Rectal smooth muscle tissue (tissue), 1 donor: Measurements from ENCODE around the gene PTPN2.
A peak's percentile ranks its signal among the peaks of the same experiment; 100 is the strongest.

ENCODE experiments used
- H3K27ac ChIP-seq: one replicate; pipeline ENCODE4 v1.7.0; 2013; ENCODE audit warnings: low read depth, low read length, inconsistent platforms
- H3K27me3 ChIP-seq: one replicate; pipeline ENCODE4 v1.7.0; 2013; ENCODE audit warnings: low read length; ENCODE audit not compliant: control insufficient read depth, insufficient read depth
- H3K36me3 ChIP-seq: one replicate; pipeline ENCODE4 v1.7.0; 2013; ENCODE audit warnings: low read length; ENCODE audit not compliant: control insufficient read depth, insufficient read depth
- H3K4me1 ChIP-seq: one replicate; pipeline ENCODE4 v1.7.0; 2013; ENCODE audit warnings: low read length; ENCODE audit not compliant: control insufficient read depth, insufficient read depth
- H3K4me3 ChIP-seq: one replicate; pipeline ENCODE4 v1.7.0; 2013; ENCODE audit warnings: low read length
- H3K9ac ChIP-seq: one replicate; pipeline ENCODE4 v1.7.0; 2013; ENCODE audit warnings: low read length

Gene PTPN2

DNA sequence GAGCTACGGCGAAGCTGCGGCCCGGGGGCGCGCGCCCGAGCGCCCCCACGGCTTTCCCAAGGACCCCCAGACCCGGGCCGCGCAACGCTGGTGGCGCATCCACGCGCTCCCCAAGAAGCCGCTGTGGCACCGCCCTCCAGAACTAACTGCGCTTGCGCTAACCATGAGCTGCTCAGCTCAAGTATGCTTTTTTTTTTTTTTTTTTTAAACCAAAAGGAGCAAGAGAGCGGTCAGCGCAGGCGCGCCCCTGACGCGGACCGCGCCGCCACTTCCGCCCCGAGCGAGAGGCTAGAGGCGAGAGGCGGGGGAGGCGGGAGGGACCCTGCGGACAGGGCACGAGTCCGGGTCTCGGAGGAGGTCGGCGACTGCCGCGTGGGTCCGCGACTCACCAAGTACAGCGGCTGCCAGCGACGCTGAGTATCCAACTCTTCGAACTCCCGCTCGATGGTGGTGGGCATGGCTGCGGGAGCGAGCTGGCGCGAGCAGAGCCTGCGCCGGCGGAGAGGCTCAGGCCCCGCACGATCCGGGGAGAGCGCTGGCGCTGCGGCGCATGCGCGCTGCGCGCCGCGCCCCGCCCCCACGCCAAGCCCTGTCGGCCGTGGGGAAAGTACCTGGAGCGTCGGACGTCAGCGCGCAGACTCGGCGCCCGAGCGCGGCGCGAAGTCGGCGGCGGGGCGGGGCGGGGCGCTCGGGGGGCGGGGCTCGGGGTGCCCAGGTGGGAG lies at the start of gene PTPN2:
TSS of gene PTPN2 (minus strand) at position 554 of the 722 bp plus-strand sequence. CDS start at position 458, 96 bp downstream.
- Histone ChIP-seq H3K4me3 (peak within 1 kb of the TSS; percentile 90), H3K4me1 (peaks cover 8% of the 10 kb centered on the region), H3K27ac (peak within 1 kb of the TSS; percentile 100)

DNA sequence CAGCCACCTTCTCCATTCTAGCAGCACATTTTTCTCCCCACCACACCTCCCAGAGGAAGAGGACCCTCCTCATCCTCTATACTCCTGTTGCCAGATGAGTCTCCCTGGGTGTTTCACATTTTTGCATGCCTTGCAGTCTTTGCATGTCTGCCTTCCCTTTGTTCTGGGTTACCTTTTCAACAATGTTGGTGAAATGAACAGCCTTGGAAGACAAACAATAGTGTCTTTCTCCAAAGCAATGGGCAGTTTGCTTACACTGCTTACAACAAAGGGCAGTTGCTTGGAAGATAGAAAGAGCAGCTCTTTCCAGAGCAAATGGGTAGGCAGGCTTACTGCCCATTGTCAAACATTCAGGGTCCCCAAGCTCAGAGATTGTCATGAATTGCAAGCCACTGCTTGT lies 49.3 kb upstream of the PTPN2 start:
- H3K27me3 ChIP-seq, result no peaks in the 10 kb centered on the region
- H3K9ac ChIP-seq, result no peak overlapping the region
- H3K4me3 ChIP-seq, result no peak overlapping the region
- H3K27ac ChIP-seq, result no peak overlapping the region
- H3K36me3 ChIP-seq, result no peaks in the 10 kb centered on the region
- no peaks in the 10 kb centered on the region for H3K4me1 ChIP-seq

More for the DNA sequence above, at the start of gene PTPN2:
- H3K9ac ChIP-seq, result peak within 1 kb of the TSS; percentile 86
- no peaks in the 10 kb centered on the region for H3K27me3 ChIP-seq
- no peaks in the 10 kb centered on the region for H3K36me3 ChIP-seq

DNA sequence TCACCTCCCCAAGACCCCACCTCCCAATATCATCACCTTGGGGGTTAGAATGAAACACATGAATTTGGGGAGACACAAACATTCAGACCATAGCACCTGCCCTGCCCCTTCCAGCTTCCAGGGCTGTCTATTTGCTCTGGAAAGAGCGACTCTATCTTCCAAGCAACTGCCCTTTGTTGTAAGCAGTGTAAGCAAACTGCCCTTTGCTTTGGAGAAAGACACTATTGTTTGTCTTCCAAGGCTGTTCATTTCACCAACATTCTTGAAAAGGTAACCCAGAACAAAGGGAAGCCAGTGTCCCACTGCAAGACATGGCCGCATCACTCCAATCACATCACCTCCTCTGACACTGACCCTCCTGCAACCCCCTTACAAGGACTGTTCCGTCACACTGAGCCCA lies 46.9 kb upstream of the PTPN2 start:
- no peak overlapping the region for H3K4me3 ChIP-seq
- H3K27ac ChIP-seq, result no peak overlapping the region
- H3K27me3 ChIP-seq, result no peaks in the 10 kb centered on the region
- H3K4me1 ChIP-seq, result no peaks in the 10 kb centered on the region
- H3K36me3 ChIP-seq, result no peaks in the 10 kb centered on the region
- no peak overlapping the region for H3K9ac ChIP-seq

DNA sequence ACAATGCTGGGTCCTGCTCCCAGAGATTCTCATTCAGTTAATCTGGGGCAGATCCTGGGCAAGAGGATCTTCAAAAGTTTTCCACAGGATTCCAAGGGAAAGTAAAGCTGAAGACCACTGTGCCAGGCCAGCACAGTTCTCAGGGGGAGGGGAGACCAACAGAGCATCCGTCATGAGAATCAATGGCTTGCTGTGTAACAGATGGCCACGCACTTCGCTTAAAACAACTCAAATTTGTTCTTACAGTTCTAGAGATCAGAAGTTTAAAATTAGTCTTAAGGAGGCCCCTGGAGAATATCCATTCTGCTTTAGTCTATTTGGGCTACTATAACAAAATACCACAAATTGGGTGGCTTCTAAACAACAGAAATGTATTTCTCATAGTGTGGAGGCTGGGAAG lies 46.3 kb upstream of the PTPN2 start:
- no peak overlapping the region for H3K27ac ChIP-seq
- H3K9ac ChIP-seq, result no peak overlapping the region

DNA sequence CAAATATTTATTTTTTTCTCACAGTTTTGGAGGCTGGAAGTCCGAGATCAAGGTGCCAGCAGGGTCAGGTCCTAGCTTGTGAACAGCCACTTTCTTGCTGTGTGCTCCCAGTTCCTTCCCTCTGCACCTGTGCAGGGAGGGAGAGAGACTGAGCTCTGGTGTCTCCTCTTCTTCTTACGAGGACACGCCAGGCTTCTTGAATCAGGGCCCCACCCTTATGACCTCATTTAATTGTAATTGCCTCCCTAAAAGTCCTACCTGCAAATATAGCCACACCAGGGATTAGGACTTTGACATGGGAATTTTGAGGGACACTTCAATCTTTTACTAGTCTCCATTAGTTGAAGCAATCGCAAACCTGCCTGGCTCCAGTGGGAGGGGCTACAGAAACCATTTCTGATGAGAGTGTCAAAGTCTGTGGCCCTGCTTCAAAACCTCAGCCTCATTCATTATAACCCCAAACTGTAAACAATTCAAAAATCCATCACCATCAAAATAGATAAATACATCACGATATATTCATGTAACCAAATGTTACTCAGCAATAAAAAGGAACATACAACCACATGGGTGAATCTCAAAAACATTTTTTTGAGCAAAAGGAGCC lies 45.5 kb upstream of the PTPN2 start:
- Histone ChIP-seq H3K27me3 (no peaks in the 10 kb centered on the region), H3K36me3 (no peaks in the 10 kb centered on the region), H3K27ac (no peak overlapping the region), H3K9ac (no peak overlapping the region), H3K4me3 (no peak overlapping the region), H3K4me1 (no peaks in the 10 kb centered on the region)

More for the DNA sequence above, 46.3 kb upstream of the PTPN2 start:
- no peaks in the 10 kb centered on the region for H3K27me3 ChIP-seq
- no peaks in the 10 kb centered on the region for H3K4me1 ChIP-seq
- no peak overlapping the region for H3K4me3 ChIP-seq
- H3K36me3 ChIP-seq, result no peaks in the 10 kb centered on the region

DNA sequence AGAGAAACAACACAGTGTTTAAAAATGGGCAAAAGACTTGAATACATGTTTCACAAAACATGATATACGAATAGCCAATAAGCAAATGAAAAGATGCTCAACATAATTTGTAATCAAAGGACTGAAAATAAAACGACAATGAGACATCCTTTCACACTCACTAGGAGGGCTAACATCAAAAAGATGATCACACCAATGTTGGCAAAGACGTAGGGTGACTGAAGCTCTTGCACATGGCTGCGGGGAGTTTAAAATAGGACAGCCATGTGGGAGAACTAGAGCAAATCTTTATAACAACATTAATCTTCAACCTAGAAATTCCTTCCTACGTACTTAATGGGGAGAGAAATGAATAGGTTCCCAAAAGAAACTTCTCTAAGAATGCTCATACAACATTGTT lies 44.6 kb upstream of the PTPN2 start:
- Histone ChIP-seq H3K27me3 (no peaks in the 10 kb centered on the region), H3K4me1 (no peaks in the 10 kb centered on the region), H3K9ac (no peak overlapping the region), H3K4me3 (no peak overlapping the region), H3K27ac (no peak overlapping the region), H3K36me3 (no peaks in the 10 kb centered on the region)

DNA sequence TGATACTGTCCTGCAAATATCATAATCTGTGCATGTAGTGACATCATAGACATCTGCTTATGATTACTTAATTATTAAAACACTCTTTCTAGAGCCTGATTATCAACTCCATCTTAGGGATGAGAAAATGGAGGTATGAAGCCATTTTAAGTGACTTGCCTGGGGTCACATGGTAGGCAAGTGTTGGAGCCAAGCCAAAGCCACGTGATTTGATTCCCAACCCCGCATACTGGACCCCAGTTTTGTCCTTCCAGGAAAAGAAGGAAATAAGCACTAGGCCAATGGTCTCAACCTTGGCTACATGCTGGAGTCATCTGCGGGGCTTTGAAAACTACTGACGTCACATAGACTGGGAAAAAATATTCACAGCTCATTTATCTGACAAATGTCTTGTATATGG lies 44.2 kb upstream of the PTPN2 start:
- Histone ChIP-seq H3K4me1 (no peaks in the 10 kb centered on the region), H3K36me3 (no peaks in the 10 kb centered on the region), H3K4me3 (no peak overlapping the region), H3K9ac (no peak overlapping the region), H3K27me3 (no peaks in the 10 kb centered on the region), H3K27ac (no peak overlapping the region)

DNA sequence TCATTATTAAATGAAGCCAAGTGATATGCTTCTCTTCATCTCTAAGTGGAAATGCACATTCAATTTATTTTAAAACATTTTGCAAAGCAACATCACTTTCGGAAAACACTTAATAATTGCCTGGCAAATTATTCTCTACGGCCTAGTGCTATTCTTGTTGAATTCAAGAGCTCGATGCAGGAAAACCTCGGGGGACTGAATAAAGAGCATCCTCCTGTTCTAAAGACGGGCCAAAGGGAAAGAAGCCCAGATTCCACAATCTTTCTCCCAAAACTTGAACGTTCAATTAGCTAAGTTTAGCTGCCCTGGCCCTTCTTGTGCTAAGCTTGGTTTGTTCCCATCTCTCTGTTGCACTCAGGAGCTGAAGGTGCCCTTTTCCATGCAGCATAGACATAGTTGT lies 40.6 kb upstream of the PTPN2 start:
- no peaks in the 10 kb centered on the region for H3K4me1 ChIP-seq
- no peak overlapping the region for H3K4me3 ChIP-seq
- no peaks in the 10 kb centered on the region for H3K36me3 ChIP-seq
- H3K9ac ChIP-seq, result no peak overlapping the region
- no peak overlapping the region for H3K27ac ChIP-seq
- no peaks in the 10 kb centered on the region for H3K27me3 ChIP-seq

DNA sequence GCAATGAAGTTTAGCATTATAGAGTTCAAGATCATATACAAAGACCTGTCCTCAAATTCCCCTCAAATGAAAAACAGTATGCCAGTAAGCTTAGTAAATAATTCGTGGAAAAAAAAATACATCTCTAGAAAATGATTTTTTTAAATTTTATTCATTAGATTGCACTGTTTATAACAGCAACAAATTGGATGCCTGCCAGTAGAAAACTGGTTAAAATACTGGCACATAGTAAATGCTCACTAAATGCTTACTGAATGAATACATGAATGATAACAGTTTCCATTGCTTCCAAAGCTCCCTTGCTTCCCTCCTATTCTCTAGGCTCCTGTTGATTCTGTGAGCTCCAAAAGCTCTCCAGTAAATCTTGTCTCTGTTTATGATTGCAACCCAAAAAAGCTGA lies 38.2 kb upstream of the PTPN2 start:
- no peak overlapping the region for H3K4me3 ChIP-seq
- no peaks in the 10 kb centered on the region for H3K4me1 ChIP-seq
- no peak overlapping the region for H3K9ac ChIP-seq
- H3K27ac ChIP-seq, result no peak overlapping the region
- no peaks in the 10 kb centered on the region for H3K27me3 ChIP-seq
- H3K36me3 ChIP-seq, result no peaks in the 10 kb centered on the region

DNA sequence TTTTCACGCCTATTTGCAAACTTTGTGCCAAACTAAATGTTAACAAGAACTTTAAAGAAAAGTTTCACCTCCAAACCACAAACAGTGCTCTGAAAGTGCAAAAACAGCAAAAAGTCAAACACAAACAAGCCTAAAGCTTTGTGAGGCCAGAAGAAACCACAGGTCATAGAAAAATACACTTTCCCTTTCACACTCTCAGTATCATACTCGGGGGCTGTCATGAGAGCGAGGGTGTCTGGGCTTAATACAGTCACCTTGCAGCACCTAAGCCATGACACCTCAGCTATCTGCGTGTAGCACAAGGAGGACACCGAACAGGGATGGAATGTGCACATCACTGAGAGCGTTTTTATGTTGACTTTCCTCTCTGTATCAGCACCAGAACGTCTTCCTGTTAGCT lies 37.1 kb upstream of the PTPN2 start:
- Histone ChIP-seq H3K27me3 (no peaks in the 10 kb centered on the region), H3K27ac (no peak overlapping the region), H3K4me3 (no peak overlapping the region), H3K4me1 (no peaks in the 10 kb centered on the region), H3K36me3 (no peaks in the 10 kb centered on the region), H3K9ac (no peak overlapping the region)

DNA sequence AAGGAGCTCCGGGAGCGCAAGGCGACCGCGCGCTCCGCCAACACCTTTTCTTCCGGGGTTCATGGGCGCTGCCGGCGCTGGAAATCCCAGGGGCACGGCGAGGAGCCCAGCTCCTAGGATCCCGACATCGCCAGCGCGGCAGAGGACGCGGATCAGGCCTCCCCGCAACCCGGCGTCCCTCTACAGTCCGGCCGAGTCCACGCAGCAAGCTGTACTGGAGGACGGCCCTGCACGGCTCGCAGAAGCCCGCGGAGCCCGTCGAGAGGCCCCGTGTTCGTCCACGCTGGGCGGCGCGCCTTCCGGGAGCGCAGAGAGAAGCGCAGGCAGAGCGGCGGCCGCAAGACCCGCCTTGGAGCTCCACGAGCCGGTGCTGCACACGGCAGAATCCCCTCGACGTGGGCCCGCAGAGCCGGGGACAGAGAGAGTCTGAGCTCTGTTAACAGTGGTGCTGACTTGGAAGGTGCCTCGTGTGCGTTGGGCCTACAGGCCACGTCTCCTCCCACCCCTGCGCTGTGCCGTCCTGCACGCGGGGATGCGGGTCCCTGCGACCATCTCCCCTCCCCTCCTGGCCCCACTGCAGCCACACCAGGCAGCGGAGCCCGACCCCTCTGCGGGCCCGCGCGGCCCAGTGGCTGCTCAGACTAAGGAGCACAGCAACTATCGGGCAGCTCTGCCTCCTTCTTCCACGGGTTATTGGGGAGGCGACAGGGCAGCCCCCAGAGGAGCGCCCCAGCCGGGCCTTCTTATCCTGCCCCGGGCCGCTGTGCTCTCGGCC lies 28.1 kb upstream of the PTPN2 start:
- H3K9ac ChIP-seq, result no peak overlapping the region
- no peak overlapping the region for H3K4me3 ChIP-seq
- no peaks in the 10 kb centered on the region for H3K27me3 ChIP-seq

DNA sequence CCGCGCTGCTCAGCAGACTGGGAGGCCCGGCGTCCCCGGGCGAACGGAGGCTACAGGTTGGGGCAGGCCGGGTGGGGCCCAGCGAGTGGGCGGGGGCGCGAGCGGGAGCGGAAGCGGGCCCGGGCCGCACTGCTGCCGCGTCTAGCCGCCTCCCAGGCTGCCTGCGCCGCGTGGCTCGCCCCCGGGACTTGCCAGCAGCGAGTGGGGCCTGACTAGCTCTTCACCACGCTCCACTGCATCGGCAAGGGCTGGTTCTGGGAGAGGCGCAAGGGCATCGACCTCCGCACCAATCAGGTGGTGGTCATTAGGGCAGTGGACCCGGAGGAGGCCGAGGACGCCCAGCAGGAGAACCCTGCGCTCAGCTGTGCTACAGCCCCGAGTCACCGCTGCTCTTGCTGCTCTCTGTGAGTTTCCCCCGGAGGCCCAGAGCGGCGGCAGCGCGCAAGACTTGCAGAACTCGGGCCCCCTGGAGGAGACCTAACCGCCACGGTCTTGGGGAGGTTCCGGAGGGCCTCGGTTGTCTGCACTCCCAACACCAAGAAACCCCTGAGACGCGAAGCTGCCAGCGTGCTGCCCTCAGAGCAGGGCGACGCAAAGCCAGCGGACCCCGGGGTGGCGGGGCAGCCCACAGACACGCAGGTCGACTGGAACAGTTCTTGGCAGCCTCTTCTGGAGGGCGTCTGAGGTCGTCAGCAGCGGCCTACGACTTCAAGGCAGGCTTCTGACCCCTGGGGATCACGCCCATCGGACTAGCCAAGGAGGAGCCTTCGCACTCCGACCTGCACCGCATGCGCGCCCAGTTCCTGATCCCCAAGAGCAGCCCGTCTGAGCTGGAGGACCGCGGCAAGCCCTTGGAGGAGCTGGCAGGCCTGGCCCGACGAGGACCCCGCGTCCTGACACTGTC lies 27.2 kb upstream of the PTPN2 start:
- Histone ChIP-seq H3K9ac (no peak overlapping the region), H3K4me3 (peak overlapping the region; percentile 60), H3K4me1 (no peaks in the 10 kb centered on the region), H3K27ac (no peak overlapping the region), H3K36me3 (no peaks in the 10 kb centered on the region), H3K27me3 (no peaks in the 10 kb centered on the region)

More for the DNA sequence above, 28.1 kb upstream of the PTPN2 start:
- H3K4me1 ChIP-seq, result no peaks in the 10 kb centered on the region
- no peak overlapping the region for H3K27ac ChIP-seq
- no peaks in the 10 kb centered on the region for H3K36me3 ChIP-seq
